MM.1S (cell line): ENCODE measurements around the gene TRIM3.

Source experiments
- DNase-seq: peaks from one replicate; pipeline ENCODE4 v3.0.0-alpha.2; 2015
- H2AFZ ChIP-seq: fragments of 300-600 bp; sonication (generic); 2 replicates; pipeline ENCODE4 v1.6.0; 2016; ENCODE audit warnings: antibody characterized with exemption, low read length
- H3F3A ChIP-seq: fragments of 300-600 bp; sonication (generic); 2 replicates; pipeline ENCODE4 v1.6.1; 2016; ENCODE audit warnings: mild to moderate bottlenecking, antibody characterized with exemption, low read length, moderate library complexity, mixed read lengths; ENCODE audit not compliant: insufficient read depth
- H3K27ac ChIP-seq: fragments of 300-600 bp; sonication (generic); 2 replicates; pipeline ENCODE4 v1.5.1; 2016; ENCODE audit warnings: mild to moderate bottlenecking, low read length
- H3K27me3 ChIP-seq: fragments of 300-600 bp; sonication (generic); replicated peaks from 2 replicates; pipeline ENCODE4 v1.6.0; 2016; ENCODE audit warnings: low read length; ENCODE audit not compliant: insufficient read depth
- H3K36me3 ChIP-seq: fragments of 300-600 bp; sonication (generic); replicated peaks from 2 replicates; pipeline ENCODE4 v1.6.1; 2016; ENCODE audit warnings: mild to moderate bottlenecking, low read length, mixed read lengths; ENCODE audit not compliant: insufficient read depth
- H3K4me1 ChIP-seq: fragments of 300-600 bp; sonication (generic); 2 replicates; pipeline ENCODE4 v1.6.1; 2016; ENCODE audit warnings: low read length, mixed read lengths
- H3K4me2 ChIP-seq: fragments of 300-600 bp; sonication (generic); 2 replicates; pipeline ENCODE4 v1.6.0; 2016; ENCODE audit warnings: low read depth, low read length
- H3K4me3 ChIP-seq: fragments of 300-600 bp; sonication (generic); 2 replicates; pipeline ENCODE4 v1.5.1; 2016; ENCODE audit warnings: low read length, mixed read lengths
- H3K79me2 ChIP-seq: fragments of 300-600 bp; sonication (generic); 2 replicates; pipeline ENCODE4 v1.6.1; 2016; ENCODE audit warnings: mixed run types, low read length, mixed read lengths
- H3K9ac ChIP-seq: fragments of 300-600 bp; sonication (generic); 2 replicates; pipeline ENCODE4 v1.6.1; 2016; ENCODE audit warnings: low read length, mixed read lengths
- H3K9me2 ChIP-seq: fragments of 300-600 bp; sonication (generic); replicated peaks from 2 replicates; pipeline ENCODE4 v1.6.1; 2016; ENCODE audit warnings: mild to moderate bottlenecking, low read length, mixed read lengths; ENCODE audit not compliant: insufficient read depth
- H3K9me3 ChIP-seq: fragments of 300-600 bp; sonication (generic); replicated peaks from 2 replicates; pipeline ENCODE4 v1.6.1; 2016; ENCODE audit warnings: mild to moderate bottlenecking, low read length, mixed read lengths; ENCODE audit not compliant: insufficient read depth
- H4K20me1 ChIP-seq: fragments of 300-600 bp; sonication (generic); 2 replicates; pipeline ENCODE4 v1.6.1; 2016; ENCODE audit warnings: mild to moderate bottlenecking, low read length, moderate library complexity, mixed read lengths; ENCODE audit not compliant: insufficient read depth
- EZH2 ChIP-seq: fragments of 300-600 bp; sonication (generic); optimal IDR thresholded peaks from 2 replicates; pipeline ENCODE3; 2017; ENCODE audit warnings: low read depth, mild to moderate bottlenecking, antibody characterized with exemption, low read length, mixed read lengths
- EZH2phosphoT487 ChIP-seq: fragments of 300-600 bp; sonication (generic); IDR thresholded peaks from 2 replicates; pipeline ENCODE4 v1.6.1; 2018; ENCODE audit warnings: antibody characterized with exemption, low read length
- TF ChIP-seq, protein P1 (sequence below): fragments of 300-600 bp; sonication (generic); IDR thresholded peaks from 2 replicates; pipeline ENCODE4 v1.5.1; 2016; ENCODE audit warnings: antibody characterized with exemption, low read length, mixed read lengths

TRIM3 gene

GRCh38 chr11:6488342-6488741 lies 14.6 kb upstream of the TRIM3 start:
- 0 out of 2 replicates have a peak, but pooled peaks cover 4% of the 10 kb centered on the region for H3F3A ChIP-seq
- 0 out of 2 replicates have a peak, but pooled peaks cover 5% of the 10 kb centered on the region for H3K36me3 ChIP-seq
- H3K4me3 ChIP-seq: no peak overlapping the region
- no peak for DNase-seq
- H3K9me3 ChIP-seq: no peaks in the 10 kb centered on the region
- peaks cover 5% of the 10 kb centered on the region for H3K79me2 ChIP-seq
- no peak overlapping the region for H2AFZ ChIP-seq
- no peaks in the 10 kb centered on the region for H3K9me2 ChIP-seq
- no peak overlapping the region for H3K27ac ChIP-seq
- no peak overlapping the region for H3K4me2 ChIP-seq
- no peak overlapping the region for H3K9ac ChIP-seq
- no peaks in the 10 kb centered on the region for H3K27me3 ChIP-seq
- no peaks in the 10 kb centered on the region for H4K20me1 ChIP-seq
- no peak for TF ChIP-seq EZH2
- TF ChIP-seq EZH2phosphoT487: no peak
- TF ChIP-seq, protein P1, sequence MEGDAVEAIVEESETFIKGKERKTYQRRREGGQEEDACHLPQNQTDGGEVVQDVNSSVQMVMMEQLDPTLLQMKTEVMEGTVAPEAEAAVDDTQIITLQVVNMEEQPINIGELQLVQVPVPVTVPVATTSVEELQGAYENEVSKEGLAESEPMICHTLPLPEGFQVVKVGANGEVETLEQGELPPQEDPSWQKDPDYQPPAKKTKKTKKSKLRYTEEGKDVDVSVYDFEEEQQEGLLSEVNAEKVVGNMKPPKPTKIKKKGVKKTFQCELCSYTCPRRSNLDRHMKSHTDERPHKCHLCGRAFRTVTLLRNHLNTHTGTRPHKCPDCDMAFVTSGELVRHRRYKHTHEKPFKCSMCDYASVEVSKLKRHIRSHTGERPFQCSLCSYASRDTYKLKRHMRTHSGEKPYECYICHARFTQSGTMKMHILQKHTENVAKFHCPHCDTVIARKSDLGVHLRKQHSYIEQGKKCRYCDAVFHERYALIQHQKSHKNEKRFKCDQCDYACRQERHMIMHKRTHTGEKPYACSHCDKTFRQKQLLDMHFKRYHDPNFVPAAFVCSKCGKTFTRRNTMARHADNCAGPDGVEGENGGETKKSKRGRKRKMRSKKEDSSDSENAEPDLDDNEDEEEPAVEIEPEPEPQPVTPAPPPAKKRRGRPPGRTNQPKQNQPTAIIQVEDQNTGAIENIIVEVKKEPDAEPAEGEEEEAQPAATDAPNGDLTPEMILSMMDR: no peak
- H3K4me1 ChIP-seq: no peaks in the 10 kb centered on the region

GRCh38 chr11:6486938-6487337 lies 13.2 kb upstream of the TRIM3 start:
- Histone ChIP-seq H3K9me2 (no peaks in the 10 kb centered on the region), H3K9ac (no peak overlapping the region), H2AFZ (no peak overlapping the region), H4K20me1 (no peaks in the 10 kb centered on the region), H3K36me3 (0 out of 2 replicates have a peak, but pooled peaks cover 12% of the 10 kb centered on the region), H3K27ac (no peak overlapping the region), H3K4me2 (no peak overlapping the region), H3F3A (0 out of 2 replicates have a peak, but pooled peaks cover 4% of the 10 kb centered on the region), H3K4me1 (peaks cover 13% of the 10 kb centered on the region), H3K79me2 (peaks cover 19% of the 10 kb centered on the region), H3K4me3 (no peak overlapping the region), H3K9me3 (no peaks in the 10 kb centered on the region), H3K27me3 (no peaks in the 10 kb centered on the region)
- TF ChIP-seq EZH2: no peak
- no peak for TF ChIP-seq EZH2phosphoT487
- TF ChIP-seq, protein P1: no peak
- DNase-seq: no peak

DNA sequence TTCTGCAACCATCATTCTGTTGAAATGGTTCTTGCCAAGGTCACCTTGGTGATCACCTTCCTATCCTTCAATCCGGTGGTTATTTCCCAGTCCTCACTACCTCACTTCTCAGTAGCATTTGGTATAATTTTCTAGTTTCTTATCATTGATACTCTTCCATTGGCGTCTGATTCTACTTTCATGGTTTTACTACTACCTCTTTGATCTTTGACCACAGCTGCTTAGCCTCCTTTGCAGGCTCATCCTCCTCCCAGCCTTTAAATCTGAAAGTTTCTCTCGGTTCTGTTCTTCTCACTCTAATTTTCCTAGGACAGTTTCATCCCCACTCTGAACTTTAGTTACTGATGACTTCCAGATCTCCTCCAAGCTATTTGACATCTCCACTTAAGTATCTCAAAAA lies 12.5 kb upstream of the TRIM3 start:
- H3F3A ChIP-seq: 0 out of 2 replicates have a peak, but pooled peaks cover 4% of the 10 kb centered on the region
- H3K9me2 ChIP-seq: no peaks in the 10 kb centered on the region
- no peak overlapping the region for H3K4me2 ChIP-seq
- 0 out of 2 replicates have a peak, but pooled peaks cover 12% of the 10 kb centered on the region for H3K36me3 ChIP-seq
- no peak overlapping the region for H2AFZ ChIP-seq
- TF ChIP-seq, protein P1: no peak
- TF ChIP-seq EZH2phosphoT487 (no peak), EZH2 (no peak)
- peaks cover 26% of the 10 kb centered on the region for H3K79me2 ChIP-seq
- H3K27ac ChIP-seq: no peak overlapping the region
- no peaks in the 10 kb centered on the region for H4K20me1 ChIP-seq
- H3K9me3 ChIP-seq: no peaks in the 10 kb centered on the region
- H3K9ac ChIP-seq: no peak overlapping the region
- no peaks in the 10 kb centered on the region for H3K27me3 ChIP-seq
- peaks cover 13% of the 10 kb centered on the region for H3K4me1 ChIP-seq
- H3K4me3 ChIP-seq: no peak overlapping the region
- DNase-seq: no peak
